Transverse colon (tissue), 4 donors: ENCODE data around the gene SMIM14. TPM values are rescaled to one million over a fixed set of nuclear protein-coding genes. Genes with fewer than 3 reads are reported as not detected.

Source experiments
- DNase-seq: peaks from one replicate; pipeline ENCODE4 v3.0.0-alpha.2; 2019
- H3K27ac ChIP-seq, 4 donors: fragments of 200-600 bp; sonication (generic); 2 replicates each; pipeline ENCODE4 v1.5.1; 2016 to 2018; ENCODE audit warnings: inconsistent platforms in 4 of 4
- H3K27me3 ChIP-seq: fragments of 200-600 bp; sonication (generic); 2 replicates; pipeline ENCODE4 v1.5.1; 2017; ENCODE audit warnings: inconsistent platforms
- H3K36me3 ChIP-seq, 4 donors: fragments of 200-600 bp; sonication (generic); 2 replicates each; pipeline ENCODE4 v1.5.1; 2017 to 2019; ENCODE audit warnings: inconsistent platforms in 4 of 4
- H3K4me1 ChIP-seq, 4 donors: fragments of 200-600 bp; sonication (generic); 2 replicates each; pipeline ENCODE4 v1.5.1; 2017 to 2020; ENCODE audit warnings: inconsistent platforms in 4 of 4
- H3K4me3 ChIP-seq, 4 donors: fragments of 200-600 bp; sonication (generic); 1 replicate in 1 of 4; 2 replicates in 3 of 4; pipeline versions ENCODE4 v1.5.1 to v1.6.1; 2017 to 2019; ENCODE audit warnings: inconsistent platforms in 4 of 4
- H3K9me3 ChIP-seq, 2 donors: fragments of 200-600 bp; sonication (generic); 2 replicates each; pipeline ENCODE4 v1.5.1; 2017 to 2019; ENCODE audit warnings: inconsistent platforms in 2 of 2
- CTCF ChIP-seq, 5 experiments: fragments of 200-600 bp in 3 of 5; fragments of 450-650 bp in 2 of 5; sonication (generic) in 3 of 5; IDR thresholded peaks; 1 replicate in 2 of 5; 2 replicates in 3 of 5; pipeline ENCODE4 v1.5.1; 2016 to 2017; ENCODE audit warnings: antibody characterized with exemption in 5 of 5, inconsistent platforms in 3 of 5, mild to moderate bottlenecking in 2 of 5, moderate library complexity in 1 of 5
- EP300 ChIP-seq: sonication (generic); formaldehyde crosslinking; IDR thresholded peaks from one replicate; pipeline ENCODE4 v1.6.1; 2017; ENCODE audit warnings: antibody characterized with exemption, low read depth
- POLR2A ChIP-seq: fragments of 450-650 bp; IDR thresholded peaks from one replicate; pipeline ENCODE4 v1.6.1; 2016; ENCODE audit warnings: antibody characterized with exemption, mild to moderate bottlenecking, moderate library complexity
- POLR2AphosphoS5 ChIP-seq, 3 donors: sonication (generic); formaldehyde crosslinking; IDR thresholded peaks; one replicate each; pipeline ENCODE4 v1.6.1; 2016; ENCODE audit warnings: antibody characterized with exemption in 3 of 3
- WGBS, 2 donors: methylation state at CpG; one replicate each; pipeline ENCODE4 v1.1.5; 2018; ENCODE audit warnings: low coverage in 1 of 2; 5-methylcytosine and 5-hydroxymethylcytosine counted together
- in situ Hi-C, 4 donors: fragments of 200-750 bp; cut with MboI; loops; one replicate each; pipeline versions ENCODE4 v1.15.0 to v1.15.1; 2017; ENCODE audit warnings: low sequenced_read_pairs in 3 of 4, low pct_ligation_motif_present in 1 of 4, low pct_unique_long_range_greater_than_20kb in 1 of 4
- intact Hi-C: fragments of 100-400 bp; cut with DNase I; formaldehyde crosslinking; loops from one replicate; pipeline ENCODE4 v1.15.1; 2023; ENCODE audit warnings: low total_unique reads
- total RNA-seq, 4 donors: library from RNA; depleted of rRNA; stranded (reverse); fragments of >200 nt; gene quantifications; one replicate each; pipeline ENCODE4 v1.1.0, GENCODE V29; 2016

Gene SMIM14
- total RNA-seq, 4 donors from 2014 or later, result 23.1 to 103 (median 72.4) TPM

- TF ChIP-seq POLR2AphosphoS5 (IDR thresholded peaks at IDR 0.05) (no peak), CTCF (IDR thresholded peaks at IDR 0.05) (no peak), EP300 (no peak), POLR2A (no peak)
- Histone ChIP-seq H3K27me3 (no peaks in the 10 kb centered on the region), H3K36me3 (peaks cover 0 to 1% (median 0%) of the 10 kb centered on the region in 4 donors), H3K27ac (peak overlapping the region; percentile 93 to 97 (median 96)), H3K9me3 (no peaks in the 10 kb centered on the region), H3K4me3 (peak overlapping the region; percentile 85 to 94 (median 88)), H3K4me1 (peaks cover 7 to 56% (median 25%) of the 10 kb centered on the region in 4 donors)
- intact Hi-C loops, result loop anchor here (5.0 kb wide), 1 partner anchor 110 kb away; the partner anchor contains the start of gene SMIM14
- DNase-seq, result no peak
- 0% methylated on average over 28 of the region's 33 CpGs; no CpG with 5 or more reads in 1 of the 2 donors for WGBS, 2 donors
- in situ Hi-C loops, result loop anchor here in 1 of 4 donors (5.0 kb wide), 1 partner anchor 110 kb away; the partner anchor contains the start of gene SMIM14
These were observed 111.8 kb downstream of the SMIM14 start for GRCh38 chr4:39526765-39527295.

- Histone ChIP-seq H3K36me3 (peaks cover 0 to 3% (median 0%) of the 10 kb centered on the region in 4 donors), H3K27me3 (no peaks in the 10 kb centered on the region), H3K27ac (peak overlapping the region; percentile 93 to 97 (median 96)), H3K4me1 (peaks cover 7 to 56% (median 25%) of the 10 kb centered on the region in 4 donors), H3K9me3 (no peaks in the 10 kb centered on the region), H3K4me3 (peak overlapping the region; percentile 85 to 94 (median 88))
- intact Hi-C loops (loop anchor here (5.0 kb wide), 1 partner anchor 111 kb away; the partner anchor contains the start of gene SMIM14), in situ Hi-C loops (loop anchor here in 1 of 4 donors (5.0 kb wide), 1 partner anchor 111 kb away; the partner anchor contains the start of gene SMIM14)
- WGBS, 2 donors, result 14 to 22% methylated on average over 7 to 9 of the region's 9 CpGs
- DNase-seq, result no peak
- no peak for TF ChIP-seq EP300
- no peak for TF ChIP-seq POLR2A
These were observed 112.6 kb downstream of the SMIM14 start for GRCh38 chr4:39525822-39526690.

DNA sequence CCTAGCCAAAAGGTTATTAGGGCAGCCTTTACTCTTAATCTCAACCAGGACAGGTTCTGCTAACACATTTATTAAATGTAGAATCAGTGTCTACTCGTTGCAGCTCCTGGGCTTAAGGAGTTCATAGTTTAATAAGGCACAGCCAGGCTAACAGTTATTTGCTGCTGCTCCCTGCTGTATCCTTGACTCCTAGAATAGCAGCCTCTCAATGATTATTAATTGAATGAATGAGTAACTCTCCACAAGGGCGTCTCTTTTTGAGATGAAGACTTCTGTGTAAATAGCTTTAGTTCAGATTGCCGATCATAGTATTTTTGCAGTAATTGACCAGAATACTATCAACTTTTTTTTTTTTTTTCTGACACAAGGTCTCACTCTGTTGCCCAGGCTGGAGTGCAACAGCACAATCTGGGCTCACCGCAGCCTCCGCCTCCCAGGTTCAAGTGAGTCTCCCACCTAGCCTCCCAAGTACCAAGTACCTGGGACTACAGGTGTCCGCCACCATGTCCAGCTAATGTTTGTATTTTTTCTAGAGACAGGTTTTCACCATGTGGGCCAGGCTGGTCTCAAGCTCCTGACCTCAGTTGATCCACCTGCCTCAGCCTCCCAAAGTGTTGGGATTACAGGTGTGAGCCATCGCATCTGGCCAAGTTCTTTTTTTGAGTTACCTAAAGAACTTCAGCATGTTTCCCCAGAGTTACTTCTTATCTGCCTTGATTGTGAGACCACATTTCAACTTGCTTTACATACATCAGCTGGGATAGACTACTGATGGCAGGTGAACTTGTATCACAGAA, 114.3 kb downstream of the SMIM14 start:
- Histone ChIP-seq H3K4me3 (peak overlapping the region in 3 of 4 donors; percentile 85 to 94 (median 86)), H3K27ac (peak overlapping the region in 2 of 4 donors; percentile 29 to 33), H3K36me3 (peaks cover 0 to 16% (median 5%) of the 10 kb centered on the region in 4 donors), H3K4me1 (peaks cover 7 to 51% (median 24%) of the 10 kb centered on the region in 4 donors), H3K9me3 (no peaks in the 10 kb centered on the region), H3K27me3 (no peaks in the 10 kb centered on the region)
- no peak for DNase-seq
- WGBS, 2 donors, result 71 to 86% methylated on average over 4 to 7 of the region's 7 CpGs
- TF ChIP-seq EP300, result no peak
- TF ChIP-seq POLR2AphosphoS5 (IDR thresholded peaks at IDR 0.05), result no peak
- no peak for TF ChIP-seq CTCF (IDR thresholded peaks at IDR 0.05)
- TF ChIP-seq POLR2A, result no peak
- intact Hi-C loops, result no loop called here
- in situ Hi-C loops, result no loop called here

DNA sequence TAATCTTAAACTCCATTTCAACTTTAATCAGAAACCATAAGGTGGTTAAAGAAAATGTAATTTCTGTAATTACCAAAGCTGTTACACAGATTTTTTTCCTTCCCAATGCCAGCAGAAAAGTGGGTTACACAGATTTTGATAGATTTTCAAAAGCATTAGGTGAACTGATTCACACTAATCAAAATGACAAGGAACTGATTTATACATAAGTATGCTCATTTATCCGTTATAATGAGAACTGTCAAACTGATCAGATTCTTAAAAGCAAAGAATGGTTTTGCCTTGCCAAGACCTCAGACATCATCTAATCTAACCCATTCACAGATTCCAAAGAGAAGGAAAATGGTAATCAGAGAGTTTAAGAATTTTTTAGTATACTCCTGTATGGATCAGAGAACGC, 116.6 kb downstream of the SMIM14 start:
- H3K4me3 ChIP-seq, result no peak overlapping the region
- intact Hi-C loops (no loop called here), in situ Hi-C loops (no loop called here)
- WGBS, 2 donors, result 46 to 87% methylated on average over 2 of the region's 2 CpGs
- H3K27me3 ChIP-seq, result no peaks in the 10 kb centered on the region
- DNase-seq, result no peak
- peaks cover 0 to 44% (median 10%) of the 10 kb centered on the region in 4 donors for H3K4me1 ChIP-seq
- H3K27ac ChIP-seq, result peak overlapping the region in 2 of 4 donors; percentile 38 to 55
- no peak for TF ChIP-seq EP300
- TF ChIP-seq POLR2AphosphoS5 (IDR thresholded peaks at IDR 0.05), result no peak
- no peak for TF ChIP-seq POLR2A
- TF ChIP-seq CTCF (IDR thresholded peaks at IDR 0.05), result no peak
- H3K9me3 ChIP-seq, result no peaks in the 10 kb centered on the region
- H3K36me3 ChIP-seq, result peaks cover 0 to 17% (median 5%) of the 10 kb centered on the region in 4 donors
